ENCODE measurements around the gene UBXN2A.
"Not testable (repeated sequence)": the region's sequence is repeated elsewhere in the genome, so short reads cannot be mapped to it uniquely, and the experiment has no call there.

Gene UBXN2A

GRCh38 chr2:23941644-23942043 lies 1.4 kb downstream of the UBXN2A start:
- no peak for TF ChIP-seq CTCF (IDR thresholded peaks at IDR 0.05)
- DNase-seq (ENCODE audit: low spot score): no peak
- Histone ChIP-seq H3K4me3 (peak overlapping the region; percentile 92), H3K27ac (no peak overlapping the region)

- TF ChIP-seq CTCF (IDR thresholded peaks at IDR 0.05): no peak
- H3K27ac ChIP-seq: no peak overlapping the region
Observed at GRCh38 chr2:23943666-23944065, 3.4 kb downstream of the UBXN2A start.

GRCh38 chr2:23944527-23944926 lies 4.3 kb downstream of the UBXN2A start:
- H3K4me3 ChIP-seq: no peak overlapping the region
- DNase-seq (ENCODE audit: low spot score): no peak
- no peak for TF ChIP-seq CTCF (IDR thresholded peaks at IDR 0.05)
- peak overlapping the region in 1 of 2 donors; percentile 19 for H3K27ac ChIP-seq

More at GRCh38 chr2:23943666-23944065, 3.4 kb downstream of the UBXN2A start:
- no peak for DNase-seq (ENCODE audit: low spot score)
- H3K4me3 ChIP-seq: no peak overlapping the region

DNA sequence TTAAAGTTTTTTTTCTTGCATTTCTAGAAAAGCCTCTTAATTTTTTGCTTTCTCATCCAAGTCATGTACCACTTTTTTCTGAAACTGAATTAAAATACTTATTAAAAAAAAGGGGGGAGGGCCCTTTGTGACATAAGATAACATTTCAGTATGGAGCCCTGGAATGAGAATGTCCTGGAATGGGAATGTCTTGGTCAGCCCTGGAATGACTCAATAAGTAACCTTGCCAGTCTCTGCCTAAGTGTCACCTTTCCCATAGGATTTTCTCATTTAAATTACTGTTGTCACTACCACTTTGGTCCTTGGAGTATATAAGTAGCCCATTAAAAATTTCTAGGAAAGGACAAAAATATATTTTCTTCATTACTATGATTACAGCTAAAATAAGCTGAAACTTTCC lies 4.7 kb downstream of the UBXN2A start:
- Histone ChIP-seq H3K27ac (no peak overlapping the region), H3K4me3 (no peak overlapping the region)
- no peak for DNase-seq (ENCODE audit: low spot score)
- no peak for TF ChIP-seq CTCF (IDR thresholded peaks at IDR 0.05)

DNA sequence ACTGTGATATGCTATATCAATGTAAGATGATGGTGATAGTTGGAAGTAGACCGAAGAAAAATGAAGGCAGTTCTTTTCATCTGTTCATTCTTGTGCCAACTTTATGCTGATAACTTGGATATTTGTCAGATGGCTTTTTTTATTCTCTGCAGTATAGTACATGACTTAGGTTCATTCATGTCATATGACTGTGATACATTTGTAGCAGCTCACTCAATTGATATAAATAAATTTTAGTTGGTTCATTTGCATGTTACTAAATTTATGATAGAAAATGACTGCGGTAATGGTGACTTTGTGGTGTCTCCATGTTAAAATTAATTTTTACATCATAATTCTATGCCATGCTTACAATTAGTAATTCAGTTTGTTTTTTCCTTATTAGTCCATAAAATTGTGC lies 7.1 kb downstream of the UBXN2A start:
- Histone ChIP-seq H3K27ac (no peak overlapping the region), H3K4me3 (no peak overlapping the region)
- no peak for DNase-seq (ENCODE audit: low spot score)
- TF ChIP-seq CTCF (IDR thresholded peaks at IDR 0.05): no peak

- not testable (repeated sequence) for H3K4me3 ChIP-seq; H3K27ac ChIP-seq; DNase-seq (ENCODE audit: low spot score)
Observed at GRCh38 chr2:23952558-23952957, 12.3 kb downstream of the UBXN2A start.

- H3K27ac ChIP-seq: no peak overlapping the region
- DNase-seq (ENCODE audit: low spot score): no peak
- H3K4me3 ChIP-seq: no peak overlapping the region
- TF ChIP-seq CTCF (IDR thresholded peaks at IDR 0.05): no peak
Observed at GRCh38 chr2:23953625-23954024, 13.4 kb downstream of the UBXN2A start.

Data from coronary artery (tissue), 2 donors.